T47D (cell line): ENCODE results near the gene VWA3B.

Experiments used
- DNase-seq, 2 experiments: peaks; one replicate each; pipeline versions ENCODE4 v3.0.0 to v3.0.0-alpha.2; 2011 to 2012; ENCODE audit warnings: low read depth in 1 of 2, low spot score in 1 of 2
- JUND ChIP-seq: IDR thresholded peaks from 2 replicates; pipeline ENCODE4 v1.6.1; 2012; ENCODE audit warnings: low read depth
- in situ Hi-C: cut with HindIII; loops from 2 replicates; pipeline ENCODE4 v1.10.0; 2016; ENCODE audit warnings: low sequenced_read_pairs, low pct_unique_long_range_greater_than_20kb

VWA3B gene

DNA sequence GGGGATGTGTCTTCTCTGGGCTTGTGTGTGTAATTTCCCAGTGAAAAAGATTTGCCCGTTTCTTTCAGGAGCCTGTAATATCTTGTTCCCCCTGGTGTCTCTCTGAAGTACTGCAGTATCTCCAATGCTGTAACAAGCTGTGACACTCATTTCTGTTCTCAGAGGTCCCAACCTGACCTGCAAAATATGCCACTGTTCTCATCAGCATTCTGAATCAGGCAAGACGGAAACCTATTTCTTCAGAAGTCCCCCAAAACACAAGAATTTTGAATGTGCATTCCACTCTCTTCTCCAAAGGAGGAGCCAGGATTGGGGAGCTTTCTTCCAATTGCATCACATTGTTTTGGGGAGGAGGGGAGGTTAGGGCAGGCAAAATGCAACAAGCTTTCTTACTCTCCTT, 182.3 kb downstream of the VWA3B start:
- no peak for TF ChIP-seq JUND
- peak; percentile 33 to 71 for DNase-seq
- in situ Hi-C loops, result no loop called here

DNA sequence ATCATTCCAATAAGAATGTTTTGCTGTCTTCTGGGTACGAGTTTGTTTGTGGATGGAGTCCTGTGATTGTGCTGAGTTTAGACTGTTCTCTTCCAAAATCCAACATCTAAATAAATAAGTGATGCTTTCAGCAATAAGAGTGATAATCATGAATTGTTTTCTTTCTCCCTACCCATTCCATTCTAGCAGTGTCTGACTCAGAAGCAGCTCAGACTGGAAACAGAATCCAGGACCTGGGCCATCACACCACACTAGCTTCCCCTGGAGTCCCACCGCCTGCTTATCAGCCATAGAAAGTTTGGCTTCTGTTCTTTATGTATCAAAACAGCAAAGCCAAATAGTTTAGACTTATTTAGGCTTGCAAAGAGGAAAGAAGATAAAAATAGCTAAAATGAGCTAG, 182.9 kb downstream of the VWA3B start:
- no peak for TF ChIP-seq JUND
- DNase-seq, result no peak
- in situ Hi-C loops, result no loop called here

DNA sequence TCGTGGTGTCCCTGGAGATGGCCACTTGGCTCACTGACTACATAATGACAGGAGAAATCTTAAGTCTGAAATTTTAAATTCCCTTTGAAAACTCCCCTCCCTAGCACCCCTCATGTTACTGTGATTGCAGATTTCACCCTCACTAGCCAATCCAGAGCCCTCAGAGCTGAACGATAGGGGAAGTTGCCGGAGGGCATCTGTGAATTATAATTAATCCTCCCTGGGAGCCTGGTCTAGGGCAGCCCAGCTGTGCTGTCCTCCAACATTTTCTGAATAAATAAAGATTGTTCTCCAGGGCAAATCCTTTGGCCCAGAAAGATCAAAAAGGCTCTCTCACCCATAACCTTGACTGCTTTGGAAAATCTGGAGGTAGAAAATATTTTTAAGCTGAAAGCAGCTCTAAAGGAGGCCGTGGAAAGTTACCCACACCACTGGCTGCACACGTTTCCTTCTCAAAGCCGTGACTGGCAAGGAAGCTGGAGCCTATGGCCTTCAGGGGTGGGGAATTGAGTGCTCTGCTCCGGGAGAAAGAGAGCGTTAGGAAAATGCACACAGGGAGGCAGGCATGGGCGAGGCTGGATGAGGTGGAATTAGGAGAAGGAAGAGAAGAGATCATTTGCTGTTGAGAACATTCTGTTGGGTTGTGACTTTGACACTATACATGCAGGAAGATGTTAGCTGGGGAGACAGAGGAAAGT, 190.3 kb downstream of the VWA3B start:
- in situ Hi-C loops, result no loop called here
- no peak for DNase-seq
- TF ChIP-seq JUND, result no peak

DNA sequence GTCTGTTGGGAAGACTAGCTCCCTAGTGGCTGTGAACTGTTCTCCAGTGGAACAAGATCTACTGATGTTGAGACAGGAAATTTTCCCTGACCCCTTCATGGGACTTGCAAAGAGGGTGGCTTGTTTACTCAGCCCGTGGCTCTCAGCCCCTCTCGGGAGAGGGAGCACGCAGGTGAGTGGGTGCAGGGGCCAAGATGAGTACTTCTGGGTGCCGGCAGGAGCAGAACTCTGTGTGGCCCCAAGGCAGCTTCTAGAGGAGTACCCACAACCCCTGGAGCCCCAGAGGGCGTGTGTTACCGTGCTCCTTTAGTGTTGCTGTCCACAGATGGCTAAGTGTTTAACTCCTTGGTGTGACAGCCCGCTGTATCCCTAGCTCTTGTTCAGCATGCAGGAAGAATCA, 191.1 kb downstream of the VWA3B start:
- TF ChIP-seq JUND, result no peak
- no peak for DNase-seq
- in situ Hi-C loops, result no loop called here

DNA sequence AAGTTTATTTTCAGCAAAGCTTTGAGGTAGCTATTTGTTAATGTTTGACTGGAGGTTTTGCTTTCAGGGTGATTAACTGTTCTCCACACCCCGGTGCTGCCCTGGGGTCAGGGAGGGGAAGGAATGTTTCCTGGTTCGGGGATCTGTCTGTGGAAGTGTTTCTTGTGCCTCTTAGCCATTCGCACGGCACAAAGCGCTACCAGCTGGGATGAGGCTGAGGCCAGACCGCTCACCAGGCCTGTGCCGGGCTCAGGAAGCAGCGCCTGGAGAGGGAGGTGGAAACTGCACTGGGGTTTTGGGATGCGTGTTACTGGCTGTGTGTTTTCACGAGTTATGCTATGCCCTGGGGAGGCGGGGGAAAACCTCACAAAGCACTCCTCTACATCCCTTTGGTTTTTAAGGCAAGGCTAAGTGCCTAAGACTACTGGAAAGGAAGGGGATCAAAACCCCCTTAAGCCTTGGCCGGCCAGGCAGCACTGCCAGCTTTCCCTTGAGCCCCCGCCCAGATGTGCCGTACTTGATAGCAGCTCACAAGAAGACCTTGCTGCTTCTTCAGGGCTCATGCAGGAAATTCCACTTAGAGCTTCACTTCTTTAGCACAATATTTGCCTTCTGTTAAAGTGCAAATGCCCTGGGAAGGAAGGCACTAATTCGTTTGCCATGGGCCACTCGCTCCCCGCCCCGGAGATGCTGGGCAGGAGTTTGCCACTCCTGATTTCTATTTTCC, 193.6 kb downstream of the VWA3B start:
- TF ChIP-seq JUND, result no peak
- in situ Hi-C loops, result no loop called here
- DNase-seq, result no peak

DNA sequence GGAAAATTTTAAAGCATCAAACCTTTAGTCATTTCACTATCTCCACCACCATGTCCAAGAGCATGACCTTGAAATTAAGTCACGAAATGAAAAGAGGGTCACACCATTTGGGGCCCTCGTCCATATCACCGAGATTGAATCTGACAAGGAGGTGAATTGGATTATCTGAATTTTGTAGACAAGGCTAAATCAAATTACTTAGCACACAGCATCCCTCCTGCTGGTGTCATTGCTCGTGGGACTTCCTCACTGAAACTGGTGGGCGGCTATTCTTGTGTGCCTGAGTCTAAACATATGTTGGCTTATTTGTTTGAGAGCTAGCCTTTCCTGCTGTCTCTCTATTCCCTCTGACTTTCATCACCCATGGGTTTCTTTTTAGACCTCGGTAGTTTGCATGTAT, 194.6 kb downstream of the VWA3B start:
- DNase-seq, result no peak
- in situ Hi-C loops, result no loop called here
- no peak for TF ChIP-seq JUND

DNA sequence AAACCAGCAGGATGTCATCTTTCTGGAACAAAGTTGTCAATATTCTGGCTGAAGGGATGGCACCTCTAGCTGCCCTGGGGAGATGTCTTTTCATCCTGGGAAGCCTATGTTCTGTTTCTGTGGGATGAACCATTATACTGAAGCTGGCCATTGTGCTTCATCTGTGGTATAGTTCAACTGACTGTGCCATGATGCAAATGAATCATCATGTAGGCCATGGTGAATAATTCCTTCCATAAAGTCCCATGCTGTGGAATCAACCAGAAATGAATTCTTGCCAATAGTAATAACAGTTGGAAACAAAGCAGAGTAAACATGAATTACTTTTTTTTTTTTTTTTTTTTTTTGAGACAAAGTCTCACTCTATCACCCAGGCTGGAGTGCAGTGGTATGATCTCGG, 195.1 kb downstream of the VWA3B start:
- in situ Hi-C loops, result no loop called here
- TF ChIP-seq JUND, result no peak

DNA sequence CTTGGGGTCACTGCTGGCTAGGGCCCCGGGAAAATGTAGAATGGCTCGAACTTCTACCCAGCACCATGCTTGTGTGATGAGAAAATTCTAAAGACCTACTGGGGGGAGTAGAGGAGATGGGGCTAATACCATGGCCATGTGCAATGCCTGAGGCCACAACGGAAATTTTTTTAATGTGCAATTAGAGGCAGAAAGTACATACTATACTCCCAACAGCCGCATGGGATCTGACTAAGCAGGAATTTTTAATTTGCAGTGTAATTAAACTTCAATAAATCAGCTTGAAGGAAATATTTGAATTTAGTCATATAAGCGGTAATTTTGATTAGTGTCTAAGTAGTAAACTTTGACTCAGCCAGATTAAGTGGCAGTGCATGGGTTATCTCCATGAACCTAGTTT, 206.1 kb downstream of the VWA3B start:
- in situ Hi-C loops, result no loop called here
- no peak for DNase-seq
- no peak for TF ChIP-seq JUND

More for the DNA sequence above, 195.1 kb downstream of the VWA3B start:
- DNase-seq, result no peak

DNA sequence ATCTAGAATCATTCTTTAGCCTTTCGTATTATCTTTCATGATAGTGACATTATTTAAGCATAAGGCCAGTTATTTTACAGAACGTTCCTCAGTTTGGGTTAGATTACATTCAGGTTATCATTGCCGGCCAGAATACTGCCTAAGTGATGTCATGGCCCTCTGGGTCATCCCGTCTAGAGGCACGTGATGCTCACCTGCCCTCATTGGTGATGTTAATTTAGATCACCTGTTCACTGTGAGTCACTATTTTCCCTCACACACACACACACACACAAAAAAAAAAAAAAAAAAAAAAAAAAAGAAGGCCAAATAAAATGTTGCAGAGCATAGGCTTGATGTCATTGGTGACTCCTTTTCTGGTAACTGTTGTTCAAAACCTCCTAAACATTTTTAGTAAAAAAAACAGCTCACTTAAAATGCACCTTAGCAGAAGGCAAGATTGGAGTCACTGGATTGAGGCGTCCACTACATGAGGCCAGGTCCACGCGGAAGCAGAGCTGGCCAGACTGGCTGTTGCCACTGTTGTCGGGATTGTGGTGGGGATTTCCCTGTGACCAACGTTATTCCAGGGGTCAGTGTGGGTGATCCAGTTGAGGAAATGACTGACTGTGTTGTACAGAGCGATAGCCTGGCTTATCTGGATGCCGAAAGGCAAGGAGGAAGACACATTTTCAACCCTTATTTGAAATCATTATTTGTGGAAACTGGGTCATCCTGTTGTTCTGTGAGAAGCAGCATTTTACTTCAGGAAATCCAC, 207.1 kb downstream of the VWA3B start:
- TF ChIP-seq JUND, result no peak
- in situ Hi-C loops, result no loop called here
- DNase-seq, result no peak

DNA sequence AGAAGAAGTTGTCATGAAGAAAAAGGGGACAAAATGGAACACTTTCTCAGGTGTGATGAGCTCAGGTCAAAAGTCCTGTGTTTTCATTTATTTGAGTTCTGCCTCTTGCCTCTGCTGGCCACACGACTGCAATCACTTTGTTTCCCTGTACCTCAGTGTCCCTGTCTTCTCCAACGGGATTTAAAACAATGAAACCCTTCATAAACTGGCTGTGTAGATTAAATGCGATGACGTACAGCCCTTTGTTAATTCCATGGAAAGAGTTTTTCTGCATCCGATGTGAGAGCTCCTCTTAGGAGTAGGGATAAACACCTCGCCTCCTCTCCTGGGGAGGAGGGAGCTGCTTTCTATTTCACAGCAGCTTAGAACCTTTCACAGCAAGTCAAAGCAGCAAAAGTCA, 207.7 kb downstream of the VWA3B start:
- no peak for TF ChIP-seq JUND
- in situ Hi-C loops, result no loop called here
- no peak for DNase-seq

DNA sequence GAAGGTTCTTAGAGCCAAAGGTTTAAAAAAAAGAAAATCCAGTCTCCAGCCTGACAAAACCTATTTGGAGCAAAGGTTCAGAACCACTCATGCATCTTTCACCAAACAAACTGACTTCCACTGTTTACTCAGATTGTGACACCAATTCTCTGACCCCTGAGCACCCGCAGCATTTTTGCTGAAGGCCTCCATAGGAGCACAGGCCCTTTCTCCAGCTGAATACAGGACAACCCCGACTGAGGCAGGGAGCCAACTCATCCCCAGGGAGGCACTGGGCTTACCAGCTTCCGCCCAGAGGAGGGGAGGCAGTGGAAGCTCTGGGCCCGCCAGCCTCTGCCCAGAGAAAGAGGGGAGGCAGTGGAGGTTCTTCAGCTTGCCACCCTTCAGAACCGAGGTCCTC, 208.3 kb downstream of the VWA3B start:
- DNase-seq, result no peak
- no peak for TF ChIP-seq JUND
- in situ Hi-C loops, result no loop called here

DNA sequence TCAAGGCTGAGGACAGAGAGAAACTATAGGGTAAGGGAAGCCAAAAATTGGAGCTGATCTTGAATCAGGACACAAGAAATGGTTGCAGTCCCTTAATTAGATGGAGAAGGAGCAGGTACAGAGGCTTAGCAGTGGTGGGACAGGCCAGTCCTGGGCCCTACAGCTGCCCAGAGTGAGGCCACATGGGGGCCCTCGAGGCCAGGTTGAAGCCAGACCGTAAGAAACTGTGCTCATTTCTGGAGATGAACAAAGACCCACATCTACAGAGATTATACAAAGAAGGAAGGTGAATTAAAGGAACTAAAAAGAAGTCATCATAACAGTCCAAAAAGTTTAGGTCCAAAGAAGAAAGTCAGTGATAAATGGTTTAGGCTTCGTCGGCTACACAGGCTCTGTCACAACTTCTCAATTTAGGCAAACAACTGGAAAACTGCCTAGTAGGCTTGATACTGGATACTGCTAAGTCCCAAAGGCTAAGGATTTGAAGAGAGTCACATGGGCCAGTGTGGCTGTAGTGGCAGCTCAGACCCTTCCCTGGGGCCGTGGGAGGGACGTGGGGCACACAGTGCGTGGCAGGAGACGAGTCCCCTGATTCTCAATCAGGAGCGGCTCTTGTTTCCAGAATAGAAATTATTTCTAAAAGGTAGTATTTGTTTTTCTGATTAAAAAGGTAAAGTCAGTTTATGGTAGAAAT, 208.9 kb downstream of the VWA3B start:
- in situ Hi-C loops, result no loop called here
- TF ChIP-seq JUND, result no peak
- DNase-seq, result no peak
